BE2C (cell line): ENCODE measurements around the gene ARHGDIA.

Experiments
- DNase-seq: peaks from one replicate; pipeline ENCODE4 v3.0.0-alpha.2; 2020
- H3K27me3 ChIP-seq: fragments of 250-450 bp; sonication (Bioruptor Pico); 2 replicates; pipeline ENCODE4 v1.5.1; 2020; ENCODE audit warnings: mild to moderate bottlenecking
- H3K36me3 ChIP-seq: fragments of 250-450 bp; sonication (Bioruptor Pico); 2 replicates; pipeline ENCODE4 v1.5.1; 2020; ENCODE audit warnings: mild to moderate bottlenecking
- H3K4me1 ChIP-seq: fragments of 250-450 bp; sonication (Bioruptor Pico); 2 replicates; pipeline ENCODE4 v1.5.1; 2020
- H3K4me3 ChIP-seq: 2 replicates; pipeline ENCODE4 v1.5.1; 2011; ENCODE audit warnings: low read depth, low read length
- H3K9me3 ChIP-seq: fragments of 250-450 bp; sonication (Bioruptor Pico); 2 replicates; pipeline ENCODE4 v1.5.1; 2020
- TF ChIP-seq, protein P1 (sequence below): IDR thresholded peaks from 2 replicates; pipeline ENCODE4 v1.5.1; 2012; ENCODE audit warnings: mild to moderate bottlenecking, low read depth, low read length

ARHGDIA gene

DNA sequence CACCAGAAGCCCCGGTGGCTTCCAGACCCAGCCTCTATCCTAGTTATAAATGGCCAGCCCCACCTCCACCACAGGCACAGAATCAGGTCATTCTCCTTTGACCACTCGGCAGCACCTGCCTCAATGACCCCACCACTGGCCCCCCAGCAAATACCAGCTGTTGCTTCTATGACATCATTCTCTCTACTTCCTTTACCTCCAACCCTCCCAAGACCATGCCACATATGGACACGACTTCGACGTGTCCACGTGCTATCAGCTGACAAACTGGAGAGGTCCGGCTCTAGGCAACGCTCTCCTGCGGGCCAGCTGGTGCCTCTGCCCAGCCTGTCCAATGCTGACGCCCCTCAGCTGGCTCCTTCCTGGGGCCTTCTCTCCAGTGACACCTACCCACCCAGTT lies 14.3 kb upstream of the ARHGDIA start:
- Histone ChIP-seq H3K4me3 (no peak overlapping the region), H3K4me1 (peaks cover 28% of the 10 kb centered on the region), H3K27me3 (no peaks in the 10 kb centered on the region), H3K36me3 (peaks cover 80% of the 10 kb centered on the region), H3K9me3 (no peaks in the 10 kb centered on the region)
- TF ChIP-seq, protein P1, sequence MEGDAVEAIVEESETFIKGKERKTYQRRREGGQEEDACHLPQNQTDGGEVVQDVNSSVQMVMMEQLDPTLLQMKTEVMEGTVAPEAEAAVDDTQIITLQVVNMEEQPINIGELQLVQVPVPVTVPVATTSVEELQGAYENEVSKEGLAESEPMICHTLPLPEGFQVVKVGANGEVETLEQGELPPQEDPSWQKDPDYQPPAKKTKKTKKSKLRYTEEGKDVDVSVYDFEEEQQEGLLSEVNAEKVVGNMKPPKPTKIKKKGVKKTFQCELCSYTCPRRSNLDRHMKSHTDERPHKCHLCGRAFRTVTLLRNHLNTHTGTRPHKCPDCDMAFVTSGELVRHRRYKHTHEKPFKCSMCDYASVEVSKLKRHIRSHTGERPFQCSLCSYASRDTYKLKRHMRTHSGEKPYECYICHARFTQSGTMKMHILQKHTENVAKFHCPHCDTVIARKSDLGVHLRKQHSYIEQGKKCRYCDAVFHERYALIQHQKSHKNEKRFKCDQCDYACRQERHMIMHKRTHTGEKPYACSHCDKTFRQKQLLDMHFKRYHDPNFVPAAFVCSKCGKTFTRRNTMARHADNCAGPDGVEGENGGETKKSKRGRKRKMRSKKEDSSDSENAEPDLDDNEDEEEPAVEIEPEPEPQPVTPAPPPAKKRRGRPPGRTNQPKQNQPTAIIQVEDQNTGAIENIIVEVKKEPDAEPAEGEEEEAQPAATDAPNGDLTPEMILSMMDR = no peak
- DNase-seq = no peak

DNA sequence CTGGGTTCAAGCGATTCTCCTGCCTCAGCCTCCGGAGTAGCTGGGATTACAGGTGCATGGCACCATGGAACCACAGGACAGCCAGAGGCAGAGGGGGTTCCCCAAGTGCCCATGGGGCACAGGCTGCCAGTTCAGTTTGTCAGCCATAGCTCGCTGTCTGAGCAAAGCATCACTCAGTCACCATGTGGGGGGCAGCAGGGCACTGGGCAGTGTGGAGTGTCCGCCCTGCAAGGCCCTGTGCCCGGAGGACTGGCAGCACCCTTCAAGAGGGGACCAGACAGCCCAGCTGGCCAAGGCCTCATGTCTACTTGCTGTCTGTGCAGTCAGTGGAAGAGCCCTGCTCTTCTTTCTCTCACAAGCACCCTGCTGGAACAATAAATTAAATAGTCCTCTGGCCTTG lies 13.8 kb upstream of the ARHGDIA start:
- Histone ChIP-seq H3K36me3 (peaks cover 75% of the 10 kb centered on the region), H3K4me1 (peaks cover 25% of the 10 kb centered on the region), H3K27me3 (no peaks in the 10 kb centered on the region), H3K4me3 (no peak overlapping the region), H3K9me3 (no peaks in the 10 kb centered on the region)
- TF ChIP-seq, protein P1 = no peak
- no peak for DNase-seq

DNA sequence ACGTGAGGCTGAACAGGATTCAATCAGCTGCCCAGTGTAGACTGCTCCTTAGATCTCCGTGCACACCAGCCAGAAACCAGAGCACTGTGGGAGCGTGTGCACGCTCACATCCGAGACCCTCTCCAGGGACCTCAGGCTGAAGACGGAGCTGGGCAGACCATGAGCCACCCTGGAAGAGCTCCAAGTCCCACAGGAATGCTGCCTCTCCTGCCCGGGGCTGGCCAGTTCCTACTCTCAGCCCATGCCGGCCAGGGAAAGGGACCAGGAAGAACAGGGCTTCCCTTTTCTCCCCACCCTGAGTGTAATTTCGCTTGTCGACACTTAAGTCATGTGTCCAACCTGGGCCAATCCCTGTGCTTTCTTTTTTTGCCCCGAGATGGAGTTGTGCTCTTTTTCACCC lies 13.4 kb upstream of the ARHGDIA start:
- Histone ChIP-seq H3K4me3 (no peak overlapping the region), H3K4me1 (peaks cover 21% of the 10 kb centered on the region), H3K36me3 (peaks cover 70% of the 10 kb centered on the region), H3K27me3 (no peaks in the 10 kb centered on the region), H3K9me3 (no peaks in the 10 kb centered on the region)
- TF ChIP-seq, protein P1 = no peak
- peak; percentile 79 for DNase-seq

DNA sequence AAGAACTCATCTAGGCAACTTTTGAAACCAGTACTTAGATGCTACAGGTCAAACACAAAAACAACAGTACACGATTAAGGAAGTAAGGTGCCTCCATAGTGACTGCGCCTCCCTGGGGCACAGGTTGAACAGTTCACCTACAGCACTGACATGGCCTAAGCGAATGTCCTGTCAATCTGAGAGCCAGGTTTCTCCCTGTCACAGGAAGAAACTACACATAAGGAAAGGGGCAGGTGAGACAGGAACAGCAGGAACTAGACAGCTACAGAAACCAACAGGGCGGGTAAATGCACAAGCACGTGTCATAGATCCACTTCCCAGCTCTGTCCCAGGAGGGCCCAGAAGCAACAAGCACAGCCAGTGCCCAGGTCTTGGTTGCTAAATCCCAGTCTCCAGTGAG lies 8.0 kb upstream of the ARHGDIA start:
- H3K36me3 ChIP-seq = peaks cover 27% of the 10 kb centered on the region
- no peak for DNase-seq
- no peaks in the 10 kb centered on the region for H3K27me3 ChIP-seq
- TF ChIP-seq, protein P1 = no peak
- H3K4me3 ChIP-seq = no peak overlapping the region
- no peaks in the 10 kb centered on the region for H3K9me3 ChIP-seq
- H3K4me1 ChIP-seq = no peaks in the 10 kb centered on the region

DNA sequence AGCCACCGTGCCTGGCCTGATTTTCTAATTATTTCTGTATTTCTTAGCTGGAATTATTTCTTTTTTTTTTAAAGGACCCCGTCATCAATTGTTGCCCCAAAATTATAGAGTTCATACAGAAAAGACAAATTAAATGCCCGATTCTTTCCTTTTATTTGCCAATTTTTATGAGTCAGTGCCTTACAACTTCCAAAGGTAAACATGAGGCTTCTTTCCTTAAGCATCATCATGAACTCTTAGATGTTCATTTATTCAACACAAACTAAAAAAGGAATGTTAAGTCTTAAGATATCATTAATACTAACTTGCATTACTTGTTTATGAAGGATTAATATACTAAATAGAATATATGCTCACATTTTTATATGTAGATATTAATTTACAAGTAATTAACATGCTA lies 7.2 kb upstream of the ARHGDIA start:
- H3K36me3 ChIP-seq = peaks cover 19% of the 10 kb centered on the region
- TF ChIP-seq, protein P1 = no peak
- no peak for DNase-seq

DNA sequence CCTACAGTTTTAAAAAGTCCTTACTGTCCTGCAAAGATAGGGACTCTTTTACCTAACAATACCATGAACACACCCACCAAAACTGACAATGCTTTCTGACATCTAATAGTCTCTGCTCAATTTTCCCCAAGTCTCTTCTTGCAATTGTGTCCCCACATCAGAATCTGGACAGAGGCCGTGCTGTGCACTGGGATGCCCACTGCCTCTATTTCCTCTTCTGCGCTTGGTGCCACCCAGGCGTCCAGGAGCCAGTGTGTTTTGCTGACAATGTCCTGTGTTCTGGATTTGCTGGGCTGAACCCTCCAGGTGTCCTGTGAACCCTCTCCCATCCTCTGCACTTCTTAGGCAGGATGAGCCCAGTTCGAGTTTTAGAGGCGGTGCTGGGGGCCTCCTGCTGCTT lies 6.4 kb upstream of the ARHGDIA start:
- TF ChIP-seq, protein P1 = no peak
- DNase-seq = no peak
- H3K27me3 ChIP-seq = no peaks in the 10 kb centered on the region
- no peaks in the 10 kb centered on the region for H3K9me3 ChIP-seq
- H3K4me1 ChIP-seq = no peaks in the 10 kb centered on the region
- H3K4me3 ChIP-seq = no peak overlapping the region
- peaks cover 17% of the 10 kb centered on the region for H3K36me3 ChIP-seq

More for the DNA sequence above, 7.2 kb upstream of the ARHGDIA start:
- no peaks in the 10 kb centered on the region for H3K4me1 ChIP-seq
- no peaks in the 10 kb centered on the region for H3K27me3 ChIP-seq
- no peak overlapping the region for H3K4me3 ChIP-seq
- H3K9me3 ChIP-seq = no peaks in the 10 kb centered on the region
